Measurements from ENCODE around the gene APP. TPM values are rescaled to one million over a fixed set of nuclear protein-coding genes. Genes with fewer than 3 reads are reported as not detected.

APP gene
- total and polyA plus RNA-seq, 4 donors: 86.9 to 414 (median 367) TPM

DNA sequence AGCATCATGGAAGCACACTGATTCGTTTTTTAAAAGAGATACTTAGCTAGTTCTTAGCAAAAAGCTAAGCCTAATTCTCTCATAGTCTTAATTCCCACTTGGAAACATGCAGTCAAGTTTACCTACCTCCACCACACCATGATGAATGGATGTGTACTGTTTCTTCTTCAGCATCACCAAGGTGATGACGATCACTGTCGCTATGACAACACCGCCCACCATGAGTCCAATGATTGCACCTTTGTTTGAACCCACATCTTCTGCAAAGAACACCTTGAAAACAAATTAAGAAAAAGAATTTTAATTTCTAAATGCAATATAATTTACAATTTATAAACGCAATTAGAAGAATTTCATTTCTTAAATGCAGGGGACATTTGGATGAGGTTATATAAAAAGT, 279.0 kb downstream of the APP start:
- Histone ChIP-seq H3K27me3 (ENCODE audit: control insufficient read depth in 3 of 3, insufficient read depth in 3 of 3, low read length in 2 of 3) (no peaks in the 10 kb centered on the region), H3K9ac (ENCODE audit: insufficient read depth in 1 of 2, low read length in 2 of 2) (no peak overlapping the region), H3K9me3 (ENCODE audit: control insufficient read depth in 4 of 4, insufficient read depth in 3 of 4, low read length in 3 of 4) (no peaks in the 10 kb centered on the region), H3K4me3 (no peak overlapping the region), H3K27ac (ENCODE audit: low read depth in 1 of 2, low read length in 1 of 2) (no peak overlapping the region), H3K36me3 (ENCODE audit: control insufficient read depth in 4 of 4, insufficient read depth in 4 of 4, low read length in 4 of 4) (peaks cover 7 to 24% (median 20%) of the 10 kb centered on the region in 4 donors), H3K4me1 (ENCODE audit: control insufficient read depth in 5 of 5, insufficient read depth in 5 of 5, low read length in 5 of 5) (peaks cover 0 to 8% (median 2%) of the 10 kb centered on the region in 5 donors)
- WGBS, 2 donors: 94 to 96% methylated on average over 5 of the region's 5 CpGs
- TF ChIP-seq, protein P1, sequence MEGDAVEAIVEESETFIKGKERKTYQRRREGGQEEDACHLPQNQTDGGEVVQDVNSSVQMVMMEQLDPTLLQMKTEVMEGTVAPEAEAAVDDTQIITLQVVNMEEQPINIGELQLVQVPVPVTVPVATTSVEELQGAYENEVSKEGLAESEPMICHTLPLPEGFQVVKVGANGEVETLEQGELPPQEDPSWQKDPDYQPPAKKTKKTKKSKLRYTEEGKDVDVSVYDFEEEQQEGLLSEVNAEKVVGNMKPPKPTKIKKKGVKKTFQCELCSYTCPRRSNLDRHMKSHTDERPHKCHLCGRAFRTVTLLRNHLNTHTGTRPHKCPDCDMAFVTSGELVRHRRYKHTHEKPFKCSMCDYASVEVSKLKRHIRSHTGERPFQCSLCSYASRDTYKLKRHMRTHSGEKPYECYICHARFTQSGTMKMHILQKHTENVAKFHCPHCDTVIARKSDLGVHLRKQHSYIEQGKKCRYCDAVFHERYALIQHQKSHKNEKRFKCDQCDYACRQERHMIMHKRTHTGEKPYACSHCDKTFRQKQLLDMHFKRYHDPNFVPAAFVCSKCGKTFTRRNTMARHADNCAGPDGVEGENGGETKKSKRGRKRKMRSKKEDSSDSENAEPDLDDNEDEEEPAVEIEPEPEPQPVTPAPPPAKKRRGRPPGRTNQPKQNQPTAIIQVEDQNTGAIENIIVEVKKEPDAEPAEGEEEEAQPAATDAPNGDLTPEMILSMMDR (IDR thresholded peaks at IDR 0.05; ENCODE audit: control extremely low read depth, extremely low read depth): no peak
- DNase-seq (no peak), ATAC-seq (ENCODE audit: insufficient read depth, low FRiP score) (no peak)

DNA sequence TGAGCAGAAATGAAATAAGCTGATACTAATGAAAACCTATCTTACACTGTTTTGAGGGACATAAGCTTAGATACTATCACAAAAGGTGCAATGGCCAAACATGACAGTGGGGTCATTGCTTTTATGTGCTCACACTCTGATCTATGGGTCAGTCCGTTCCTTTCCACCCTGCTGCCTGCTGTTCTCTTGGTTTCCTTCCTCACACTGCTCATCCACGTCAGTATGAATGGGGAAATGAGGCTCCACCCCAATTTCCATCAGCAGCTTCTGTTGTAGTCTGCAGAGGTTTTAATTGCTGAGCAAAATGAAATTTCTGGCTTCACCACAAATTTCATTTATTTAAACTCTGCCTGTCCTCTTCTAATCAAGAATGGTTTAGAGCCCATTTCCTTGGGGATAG, 280.6 kb downstream of the APP start:
- H3K27ac ChIP-seq (ENCODE audit: low read depth in 1 of 2, low read length in 1 of 2): no peak overlapping the region
- H3K4me3 ChIP-seq: no peak overlapping the region
- peak in 1 of 3 donors; percentile 25 for DNase-seq
- TF ChIP-seq, protein P1 (IDR thresholded peaks at IDR 0.05; ENCODE audit: control extremely low read depth, extremely low read depth): no peak
- H3K4me1 ChIP-seq (ENCODE audit: control insufficient read depth in 5 of 5, insufficient read depth in 5 of 5, low read length in 5 of 5): peaks cover 0 to 11% (median 3%) of the 10 kb centered on the region in 5 donors
- 39 to 48% methylated on average over 2 of the region's 2 CpGs for WGBS, 2 donors
- H3K36me3 ChIP-seq (ENCODE audit: control insufficient read depth in 4 of 4, insufficient read depth in 4 of 4, low read length in 4 of 4): peaks cover 9 to 24% (median 18%) of the 10 kb centered on the region in 4 donors
- H3K27me3 ChIP-seq (ENCODE audit: control insufficient read depth in 3 of 3, insufficient read depth in 3 of 3, low read length in 2 of 3): no peaks in the 10 kb centered on the region
- H3K9me3 ChIP-seq (ENCODE audit: control insufficient read depth in 4 of 4, insufficient read depth in 3 of 4, low read length in 3 of 4): no peaks in the 10 kb centered on the region
- no peak overlapping the region for H3K9ac ChIP-seq (ENCODE audit: insufficient read depth in 1 of 2, low read length in 2 of 2)
- ATAC-seq (ENCODE audit: insufficient read depth, low FRiP score): no peak

- Histone ChIP-seq H3K27me3 (ENCODE audit: control insufficient read depth in 3 of 3, insufficient read depth in 3 of 3, low read length in 2 of 3) (no peaks in the 10 kb centered on the region), H3K4me1 (ENCODE audit: control insufficient read depth in 5 of 5, insufficient read depth in 5 of 5, low read length in 5 of 5) (peaks cover 0 to 11% (median 3%) of the 10 kb centered on the region in 5 donors), H3K9me3 (ENCODE audit: control insufficient read depth in 4 of 4, insufficient read depth in 3 of 4, low read length in 3 of 4) (no peaks in the 10 kb centered on the region), H3K4me3 (no peak overlapping the region), H3K27ac (ENCODE audit: low read depth in 1 of 2, low read length in 1 of 2) (no peak overlapping the region), H3K36me3 (ENCODE audit: control insufficient read depth in 4 of 4, insufficient read depth in 4 of 4, low read length in 4 of 4) (peaks cover 8 to 21% (median 11%) of the 10 kb centered on the region in 4 donors), H3K9ac (ENCODE audit: insufficient read depth in 1 of 2, low read length in 2 of 2) (no peak overlapping the region)
- WGBS, 2 donors: 90 to 95% methylated on average over 9 of the region's 9 CpGs
- no peak for DNase-seq
- no peak for ATAC-seq (ENCODE audit: insufficient read depth, low FRiP score)
- TF ChIP-seq, protein P1 (IDR thresholded peaks at IDR 0.05; ENCODE audit: control extremely low read depth, extremely low read depth): no peak
These were observed 281.9 kb downstream of the APP start for GRCh38 chr21:25888711-25889110.

Data from lung (tissue), 12 donors.